Measurements from ENCODE around the gene FAM200A.

DNA sequence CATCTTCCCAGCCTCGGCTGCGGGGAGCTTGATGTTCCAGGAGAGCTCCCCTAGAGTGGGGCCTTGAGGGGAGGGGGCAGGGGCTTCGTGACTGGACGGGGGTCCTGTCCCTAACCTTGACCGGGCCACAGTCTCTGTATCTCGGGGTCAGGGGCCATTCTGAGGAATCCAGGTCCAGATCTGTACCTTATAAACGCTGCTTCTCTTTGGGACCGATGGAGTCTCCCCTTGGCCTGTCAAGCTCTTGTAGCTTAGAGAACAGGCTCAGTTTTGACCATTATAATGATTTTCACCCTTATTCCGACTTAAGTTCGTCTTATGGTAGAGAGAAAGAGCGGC lies 46.6 kb downstream of the FAM200A start:
- TF ChIP-seq, protein P1, sequence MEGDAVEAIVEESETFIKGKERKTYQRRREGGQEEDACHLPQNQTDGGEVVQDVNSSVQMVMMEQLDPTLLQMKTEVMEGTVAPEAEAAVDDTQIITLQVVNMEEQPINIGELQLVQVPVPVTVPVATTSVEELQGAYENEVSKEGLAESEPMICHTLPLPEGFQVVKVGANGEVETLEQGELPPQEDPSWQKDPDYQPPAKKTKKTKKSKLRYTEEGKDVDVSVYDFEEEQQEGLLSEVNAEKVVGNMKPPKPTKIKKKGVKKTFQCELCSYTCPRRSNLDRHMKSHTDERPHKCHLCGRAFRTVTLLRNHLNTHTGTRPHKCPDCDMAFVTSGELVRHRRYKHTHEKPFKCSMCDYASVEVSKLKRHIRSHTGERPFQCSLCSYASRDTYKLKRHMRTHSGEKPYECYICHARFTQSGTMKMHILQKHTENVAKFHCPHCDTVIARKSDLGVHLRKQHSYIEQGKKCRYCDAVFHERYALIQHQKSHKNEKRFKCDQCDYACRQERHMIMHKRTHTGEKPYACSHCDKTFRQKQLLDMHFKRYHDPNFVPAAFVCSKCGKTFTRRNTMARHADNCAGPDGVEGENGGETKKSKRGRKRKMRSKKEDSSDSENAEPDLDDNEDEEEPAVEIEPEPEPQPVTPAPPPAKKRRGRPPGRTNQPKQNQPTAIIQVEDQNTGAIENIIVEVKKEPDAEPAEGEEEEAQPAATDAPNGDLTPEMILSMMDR (IDR thresholded peaks at IDR 0.05; ENCODE audit: low read length) = no peak
- no peak for TF ChIP-seq EZH2phosphoT487 (IDR thresholded peaks at IDR 0.05; ENCODE audit: low read length)

All from MM.1S (cell line).